Medulla oblongata (tissue), 1 donor: ENCODE data around the gene OR1I1.
A peak's percentile ranks its signal among the peaks of the same experiment; 100 is the strongest.

Experiments used
- DNase-seq: peaks from one replicate; pipeline ENCODE4 v3.0.0-alpha.2; 2015; ENCODE audit errors: extremely low spot score

The OR1I1 gene

GRCh38 chr19:15118248-15118647 is 36.2 kb downstream of the OR1I1 start:
- DNase-seq: no peak

GRCh38 chr19:15118789-15119494 is 36.9 kb downstream of the OR1I1 start:
- DNase-seq: no peak

GRCh38 chr19:15120135-15121026 is 38.4 kb downstream of the OR1I1 start:
- DNase-seq: no peak

GRCh38 chr19:15122331-15123030 is 40.5 kb downstream of the OR1I1 start:
- DNase-seq: no peak

- no peak for DNase-seq
These were observed 41.2 kb downstream of the OR1I1 start for GRCh38 chr19:15123031-15123890.

GRCh38 chr19:15123900-15124299 is 41.9 kb downstream of the OR1I1 start:
- peak; percentile 79 for DNase-seq

- DNase-seq: peak; percentile 22
These were observed 42.7 kb downstream of the OR1I1 start for GRCh38 chr19:15124572-15125231.

- peak; percentile 98 for DNase-seq
These were observed 43.4 kb downstream of the OR1I1 start for GRCh38 chr19:15125232-15126067.

GRCh38 chr19:15126131-15126910 is 44.3 kb downstream of the OR1I1 start:
- peak; percentile 33 for DNase-seq

GRCh38 chr19:15128162-15128770 is 46.3 kb downstream of the OR1I1 start:
- no peak for DNase-seq

- no peak for DNase-seq
These were observed 48.0 kb downstream of the OR1I1 start for GRCh38 chr19:15129856-15130585.

- DNase-seq: no peak
These were observed 54.4 kb downstream of the OR1I1 start for GRCh38 chr19:15136234-15136954.

- no peak for DNase-seq
These were observed 55.8 kb downstream of the OR1I1 start for GRCh38 chr19:15137777-15138176.

GRCh38 chr19:15138427-15138826 is 56.4 kb downstream of the OR1I1 start:
- DNase-seq: no peak

GRCh38 chr19:15141143-15141542 is 59.1 kb downstream of the OR1I1 start:
- DNase-seq: no peak

GRCh38 chr19:15142313-15142712 is 60.3 kb downstream of the OR1I1 start:
- no peak for DNase-seq
